ENCODE results near the gene ABCA8.
"Not testable (repeated sequence)": the region's sequence is repeated elsewhere in the genome, so short reads cannot be mapped to it uniquely, and the experiment has no call there.

The ABCA8 gene

GRCh38 chr17:68955181-68955841 is at the start of gene ABCA8:
ABCA8 (minus strand) TSS chr17:68955392; CDS start chr17:68942034, 13,358 bp downstream.
- H3K36me3 ChIP-seq (ENCODE audit: control insufficient read depth, insufficient read depth, low read length) = no peaks in the 10 kb centered on the region
- no peaks in the 10 kb centered on the region for H3K4me1 ChIP-seq (ENCODE audit: control insufficient read depth, insufficient read depth, low read length)
- H3K9me3 ChIP-seq (ENCODE audit: control insufficient read depth, insufficient read depth, low read depth, low read length) = no peaks in the 10 kb centered on the region
- no peak within 1 kb of the TSS for H3K9ac ChIP-seq (ENCODE audit: low read length)
- H3K4me3 ChIP-seq (ENCODE audit: low read depth, low read length) = no peak within 1 kb of the TSS
- no peaks in the 10 kb centered on the region for H3K27me3 ChIP-seq (ENCODE audit: control insufficient read depth, insufficient read depth, low read length)
- H3K27ac ChIP-seq (ENCODE audit: low read depth, low read length) = no peak within 1 kb of the TSS

- not testable (repeated sequence) for H3K9me3 ChIP-seq (ENCODE audit: control insufficient read depth, insufficient read depth, low read depth, low read length); H3K27ac ChIP-seq (ENCODE audit: low read depth, low read length); H3K27me3 ChIP-seq (ENCODE audit: control insufficient read depth, insufficient read depth, low read length); H3K9ac ChIP-seq (ENCODE audit: low read length); H3K36me3 ChIP-seq (ENCODE audit: control insufficient read depth, insufficient read depth, low read length); H3K4me1 ChIP-seq (ENCODE audit: control insufficient read depth, insufficient read depth, low read length)
- peak overlapping the region; percentile 49 for H3K4me3 ChIP-seq (ENCODE audit: low read depth, low read length)
These were observed 49.6 kb upstream of the ABCA8 start for GRCh38 chr17:69004759-69005158.

GRCh38 chr17:68999743-69000142 is 44.6 kb upstream of the ABCA8 start:
- H3K9me3 ChIP-seq (ENCODE audit: control insufficient read depth, insufficient read depth, low read depth, low read length) = not testable (repeated sequence)

GRCh38 chr17:68993112-68993511 is 37.9 kb upstream of the ABCA8 start:
- Histone ChIP-seq H3K9me3 (ENCODE audit: control insufficient read depth, insufficient read depth, low read depth, low read length) (no peaks in the 10 kb centered on the region), H3K4me1 (ENCODE audit: control insufficient read depth, insufficient read depth, low read length) (peaks cover 11% of the 10 kb centered on the region; the same call in 1 of the 2 replicates), H3K4me3 (ENCODE audit: low read depth, low read length) (no peak overlapping the region), H3K36me3 (ENCODE audit: control insufficient read depth, insufficient read depth, low read length) (no peaks in the 10 kb centered on the region), H3K27ac (ENCODE audit: low read depth, low read length) (no peak overlapping the region), H3K27me3 (ENCODE audit: control insufficient read depth, insufficient read depth, low read length) (no peaks in the 10 kb centered on the region), H3K9ac (ENCODE audit: low read length) (no peak overlapping the region)

More at GRCh38 chr17:68999743-69000142, 44.6 kb upstream of the ABCA8 start:
- H3K36me3 ChIP-seq (ENCODE audit: control insufficient read depth, insufficient read depth, low read length); H3K27me3 ChIP-seq (ENCODE audit: control insufficient read depth, insufficient read depth, low read length); H3K27ac ChIP-seq (ENCODE audit: low read depth, low read length); H3K4me1 ChIP-seq (ENCODE audit: control insufficient read depth, insufficient read depth, low read length); H3K4me3 ChIP-seq (ENCODE audit: low read depth, low read length); H3K9ac ChIP-seq (ENCODE audit: low read length): not testable (repeated sequence)

GRCh38 chr17:68987966-68988365 is 32.8 kb upstream of the ABCA8 start:
- Histone ChIP-seq H3K27me3 (ENCODE audit: control insufficient read depth, insufficient read depth, low read length) (no peaks in the 10 kb centered on the region), H3K36me3 (ENCODE audit: control insufficient read depth, insufficient read depth, low read length) (no peaks in the 10 kb centered on the region), H3K9me3 (ENCODE audit: control insufficient read depth, insufficient read depth, low read depth, low read length) (no peaks in the 10 kb centered on the region), H3K9ac (ENCODE audit: low read length) (no peak overlapping the region), H3K4me3 (ENCODE audit: low read depth, low read length) (no peak overlapping the region), H3K27ac (ENCODE audit: low read depth, low read length) (no peak overlapping the region), H3K4me1 (ENCODE audit: control insufficient read depth, insufficient read depth, low read length) (peaks cover 11% of the 10 kb centered on the region; the same call in 1 of the 2 replicates)

GRCh38 chr17:68981288-68981687 is 26.1 kb upstream of the ABCA8 start:
- Histone ChIP-seq H3K4me1 (ENCODE audit: control insufficient read depth, insufficient read depth, low read length) (no peaks in the 10 kb centered on the region), H3K27me3 (ENCODE audit: control insufficient read depth, insufficient read depth, low read length) (no peaks in the 10 kb centered on the region), H3K36me3 (ENCODE audit: control insufficient read depth, insufficient read depth, low read length) (no peaks in the 10 kb centered on the region), H3K27ac (ENCODE audit: low read depth, low read length) (no peak overlapping the region), H3K4me3 (ENCODE audit: low read depth, low read length) (no peak overlapping the region), H3K9me3 (ENCODE audit: control insufficient read depth, insufficient read depth, low read depth, low read length) (no peaks in the 10 kb centered on the region), H3K9ac (ENCODE audit: low read length) (no peak overlapping the region)

- Histone ChIP-seq H3K9me3 (ENCODE audit: control insufficient read depth, insufficient read depth, low read depth, low read length) (no peaks in the 10 kb centered on the region), H3K36me3 (ENCODE audit: control insufficient read depth, insufficient read depth, low read length) (no peaks in the 10 kb centered on the region)
These were observed 18.1 kb upstream of the ABCA8 start for GRCh38 chr17:68973098-68973846.

GRCh38 chr17:68972119-68972704 is 17.0 kb upstream of the ABCA8 start:
- Histone ChIP-seq H3K9me3 (ENCODE audit: control insufficient read depth, insufficient read depth, low read depth, low read length) (no peaks in the 10 kb centered on the region), H3K9ac (ENCODE audit: low read length) (no peak overlapping the region), H3K4me3 (ENCODE audit: low read depth, low read length) (no peak overlapping the region), H3K27me3 (ENCODE audit: control insufficient read depth, insufficient read depth, low read length) (no peaks in the 10 kb centered on the region), H3K4me1 (ENCODE audit: control insufficient read depth, insufficient read depth, low read length) (no peaks in the 10 kb centered on the region), H3K36me3 (ENCODE audit: control insufficient read depth, insufficient read depth, low read length) (no peaks in the 10 kb centered on the region), H3K27ac (ENCODE audit: low read depth, low read length) (no peak overlapping the region)

More at GRCh38 chr17:68973098-68973846, 18.1 kb upstream of the ABCA8 start:
- Histone ChIP-seq H3K27me3 (ENCODE audit: control insufficient read depth, insufficient read depth, low read length) (no peaks in the 10 kb centered on the region), H3K9ac (ENCODE audit: low read length) (no peak overlapping the region), H3K4me3 (ENCODE audit: low read depth, low read length) (no peak overlapping the region), H3K27ac (ENCODE audit: low read depth, low read length) (no peak overlapping the region), H3K4me1 (ENCODE audit: control insufficient read depth, insufficient read depth, low read length) (no peaks in the 10 kb centered on the region)

- H3K27me3 ChIP-seq (ENCODE audit: control insufficient read depth, insufficient read depth, low read length) = no peaks in the 10 kb centered on the region
- no peak overlapping the region for H3K4me3 ChIP-seq (ENCODE audit: low read depth, low read length)
- H3K9me3 ChIP-seq (ENCODE audit: control insufficient read depth, insufficient read depth, low read depth, low read length) = no peaks in the 10 kb centered on the region
- H3K9ac ChIP-seq (ENCODE audit: low read length) = no peak overlapping the region
- no peak overlapping the region for H3K27ac ChIP-seq (ENCODE audit: low read depth, low read length)
- H3K4me1 ChIP-seq (ENCODE audit: control insufficient read depth, insufficient read depth, low read length) = no peaks in the 10 kb centered on the region
- H3K36me3 ChIP-seq (ENCODE audit: control insufficient read depth, insufficient read depth, low read length) = no peaks in the 10 kb centered on the region
These were observed 13.9 kb upstream of the ABCA8 start for GRCh38 chr17:68969101-68969500.

GRCh38 chr17:68963958-68964357 is 8.8 kb upstream of the ABCA8 start:
- H3K36me3 ChIP-seq (ENCODE audit: control insufficient read depth, insufficient read depth, low read length) = no peaks in the 10 kb centered on the region
- H3K4me3 ChIP-seq (ENCODE audit: low read depth, low read length) = no peak overlapping the region
- no peaks in the 10 kb centered on the region for H3K9me3 ChIP-seq (ENCODE audit: control insufficient read depth, insufficient read depth, low read depth, low read length)
- no peak overlapping the region for H3K9ac ChIP-seq (ENCODE audit: low read length)
- H3K4me1 ChIP-seq (ENCODE audit: control insufficient read depth, insufficient read depth, low read length) = no peaks in the 10 kb centered on the region
- no peaks in the 10 kb centered on the region for H3K27me3 ChIP-seq (ENCODE audit: control insufficient read depth, insufficient read depth, low read length)
- H3K27ac ChIP-seq (ENCODE audit: low read depth, low read length) = no peak overlapping the region

GRCh38 chr17:68961214-68961882 is 6.2 kb upstream of the ABCA8 start:
- no peaks in the 10 kb centered on the region for H3K9me3 ChIP-seq (ENCODE audit: control insufficient read depth, insufficient read depth, low read depth, low read length)
- H3K4me3 ChIP-seq (ENCODE audit: low read depth, low read length) = no peak overlapping the region
- no peak overlapping the region for H3K9ac ChIP-seq (ENCODE audit: low read length)
- no peaks in the 10 kb centered on the region for H3K36me3 ChIP-seq (ENCODE audit: control insufficient read depth, insufficient read depth, low read length)
- H3K27ac ChIP-seq (ENCODE audit: low read depth, low read length) = no peak overlapping the region
- H3K27me3 ChIP-seq (ENCODE audit: control insufficient read depth, insufficient read depth, low read length) = no peaks in the 10 kb centered on the region
- no peaks in the 10 kb centered on the region for H3K4me1 ChIP-seq (ENCODE audit: control insufficient read depth, insufficient read depth, low read length)

Measured in HUES6 (cell line).